HG02571 (cell line): ENCODE measurements around the gene BCL7B.
"Not testable (repeated sequence)": the region's sequence is repeated elsewhere in the genome, so short reads cannot be mapped to it uniquely, and the experiment has no call there.

ENCODE experiments used
- ATAC-seq: cut with Tn5 transposase; IDR thresholded peaks from one replicate; pipeline ENCODE4 v1.9.1; 2021; ENCODE audit warnings: mild to moderate bottlenecking, moderate library complexity; ENCODE audit not compliant: unreplicated experiment

BCL7B gene

DNA sequence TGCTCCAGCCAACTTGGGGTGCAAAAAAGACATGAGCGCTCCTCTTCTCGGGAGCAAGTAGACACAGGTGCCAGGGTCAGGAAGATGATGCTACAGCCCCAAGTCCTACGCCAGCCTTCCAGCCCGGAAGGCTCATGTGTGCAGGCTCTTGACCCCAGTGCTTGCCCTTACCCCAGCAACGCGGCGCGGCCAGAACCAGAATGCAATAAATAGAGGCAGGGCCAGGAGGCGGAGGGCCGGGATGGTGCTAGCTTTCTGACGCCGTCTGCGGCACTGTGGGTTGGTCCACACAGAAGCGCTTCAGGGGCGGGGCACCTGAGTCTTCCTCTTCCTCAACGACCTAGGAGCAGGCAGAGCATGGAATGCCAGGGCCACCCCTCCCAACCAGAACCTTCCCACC is 20.4 kb downstream of the BCL7B start:
- ATAC-seq: no peak

DNA sequence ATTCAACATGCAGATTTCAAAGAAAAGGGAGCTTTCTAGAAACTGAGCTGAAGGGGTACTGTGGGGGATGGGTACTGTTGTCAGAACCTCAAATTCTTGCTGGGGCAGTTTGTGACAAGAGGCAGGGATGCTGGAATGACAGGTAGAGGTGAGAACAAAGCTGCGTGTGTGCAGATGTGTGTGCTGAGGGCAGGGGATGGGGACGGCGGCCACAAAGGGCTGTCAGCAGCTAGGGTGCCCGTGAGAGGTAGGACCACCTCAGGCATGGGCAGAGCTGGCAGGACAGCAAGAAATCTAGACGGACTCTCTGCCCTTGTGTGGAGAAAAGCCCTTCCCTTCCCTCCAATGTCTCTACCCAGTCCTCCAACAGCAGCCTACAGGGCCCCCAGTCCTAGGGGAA is 21.0 kb downstream of the BCL7B start:
- no peak for ATAC-seq

DNA sequence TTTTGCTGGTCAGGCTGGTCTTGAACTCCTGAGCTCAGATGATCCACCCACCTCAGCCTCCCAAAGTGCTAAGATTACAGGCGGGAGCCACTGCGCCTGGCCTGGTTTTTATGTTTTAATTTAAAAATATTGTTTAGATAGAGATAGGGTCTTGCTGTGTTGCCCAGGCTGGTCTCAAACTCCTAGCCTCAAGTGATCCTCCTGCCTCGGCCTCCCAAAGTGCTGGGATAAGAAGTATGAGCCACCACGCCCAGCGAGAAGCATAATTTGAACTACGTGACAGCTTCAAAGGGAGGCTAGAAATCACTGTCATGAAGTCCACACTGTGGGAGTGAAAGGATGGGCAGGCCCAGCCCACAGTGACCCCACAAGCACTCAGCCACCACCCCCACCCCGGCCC is 21.6 kb downstream of the BCL7B start:
- ATAC-seq: not testable (repeated sequence)

DNA sequence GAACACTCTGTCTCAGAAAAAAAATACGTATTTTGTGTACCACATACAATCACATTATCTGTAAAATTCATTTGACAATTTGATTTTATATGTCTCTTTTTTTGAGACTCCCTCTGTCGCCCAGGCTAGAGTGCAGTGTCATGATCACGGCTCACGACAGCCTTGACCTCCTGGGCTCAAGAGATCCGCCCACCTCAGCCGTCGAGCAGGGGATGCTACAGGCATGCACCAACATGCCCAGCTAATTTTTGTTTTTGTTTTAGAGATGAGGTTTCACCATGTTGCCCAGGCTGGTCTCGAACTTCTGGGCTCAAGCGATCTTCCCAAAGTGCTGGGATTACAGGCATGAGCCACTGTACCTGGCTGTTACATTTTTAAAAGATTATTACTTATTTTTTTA is 23.7 kb downstream of the BCL7B start:
- no peak for ATAC-seq

DNA sequence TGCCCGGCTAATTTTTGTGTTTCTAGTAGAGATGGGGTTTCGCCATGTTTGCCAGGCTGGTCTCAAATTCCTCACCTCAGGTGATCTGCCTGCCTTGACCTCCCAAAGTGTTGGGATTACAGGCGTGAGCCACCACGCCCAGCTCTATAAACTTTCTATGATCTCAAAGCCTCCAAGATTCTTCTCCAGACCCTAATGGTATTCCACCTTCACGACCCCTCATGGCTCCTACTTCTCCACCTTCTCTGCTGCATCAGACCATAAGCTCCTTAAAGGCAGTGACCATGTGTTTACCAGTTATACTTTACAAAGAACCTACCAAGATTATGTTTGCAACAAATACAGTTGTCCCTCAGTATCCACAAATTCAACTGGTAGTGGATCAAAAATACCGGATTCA is 25.3 kb downstream of the BCL7B start:
- ATAC-seq: no peak

DNA sequence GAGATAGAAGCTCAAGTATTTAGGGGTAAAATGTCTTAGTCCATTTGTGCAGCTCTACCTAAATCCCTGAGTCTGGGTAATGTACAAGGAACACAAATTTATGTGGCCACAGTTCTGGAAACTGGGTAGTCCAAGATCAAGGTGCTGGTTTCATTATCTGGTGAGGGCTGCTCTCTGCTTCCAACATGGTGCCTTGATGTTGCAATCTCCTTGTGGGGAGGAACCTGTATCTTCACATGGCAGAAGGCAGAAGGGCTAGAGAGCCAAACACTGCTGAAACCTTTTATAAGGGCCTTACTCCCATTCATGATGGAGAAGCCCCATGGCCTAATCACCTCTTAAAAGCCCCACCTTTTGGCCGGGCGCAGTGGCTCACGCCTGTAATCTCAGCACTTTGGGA is 26.7 kb downstream of the BCL7B start:
- no peak for ATAC-seq

DNA sequence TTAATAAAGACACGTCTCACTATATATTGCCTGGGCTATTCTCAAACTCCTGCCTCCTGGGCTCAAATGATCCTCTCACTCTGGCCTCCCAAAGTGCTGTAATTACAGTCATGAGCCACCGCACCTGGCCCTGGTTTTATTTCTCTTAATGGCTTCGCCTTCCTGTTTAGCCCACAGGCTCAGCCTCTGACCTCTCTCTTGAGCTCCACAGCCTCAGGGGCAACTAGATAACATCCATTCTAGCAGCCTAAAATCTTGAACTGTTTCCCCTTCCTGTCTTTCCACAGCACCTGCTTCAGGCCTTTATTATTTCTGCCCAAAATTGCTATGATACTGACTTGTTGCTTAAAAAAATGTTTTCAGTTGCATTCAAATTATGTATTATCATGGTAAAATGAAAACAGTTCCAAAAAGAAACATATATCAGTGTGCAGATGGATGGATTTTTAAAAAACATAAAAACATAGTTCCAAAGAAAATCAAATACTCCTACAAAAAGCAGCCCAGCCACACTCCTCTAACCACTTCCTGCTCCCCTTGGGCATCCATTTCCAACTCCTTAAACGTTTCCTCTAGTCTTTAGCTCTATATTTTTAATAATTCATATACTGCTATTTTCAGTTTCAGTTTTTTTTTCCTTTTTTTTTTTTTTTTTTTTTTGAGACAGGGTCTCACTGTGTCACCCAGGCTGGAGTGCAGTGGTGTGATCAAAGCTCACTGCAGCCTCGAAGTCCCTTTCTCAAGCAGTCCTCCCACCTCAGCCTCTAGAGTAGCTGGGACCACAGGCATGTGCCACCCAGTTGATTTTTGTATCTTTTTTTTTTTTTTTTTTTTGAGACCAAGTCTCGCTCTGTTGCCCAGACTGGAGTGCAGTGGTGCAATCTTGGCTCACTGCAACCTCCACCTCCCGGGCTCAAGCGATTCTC is 30.3 kb downstream of the BCL7B start:
- no peak for ATAC-seq

DNA sequence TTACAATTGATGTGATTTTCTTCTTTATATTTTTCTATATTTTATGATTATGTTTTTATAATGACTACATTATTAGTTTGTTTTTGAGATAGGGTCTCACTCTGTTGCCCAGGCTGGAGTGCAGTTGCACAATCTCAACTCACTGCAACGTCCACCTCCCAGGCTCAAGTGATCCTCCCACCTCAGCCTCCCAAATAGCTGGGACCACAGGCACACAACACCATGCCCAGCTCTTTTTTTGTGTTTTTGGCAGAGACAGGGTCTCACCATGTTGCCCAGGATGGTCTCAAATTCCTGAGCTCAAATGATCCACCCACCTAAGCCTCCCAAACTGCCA is 31.4 kb downstream of the BCL7B start:
- not testable (repeated sequence) for ATAC-seq

DNA sequence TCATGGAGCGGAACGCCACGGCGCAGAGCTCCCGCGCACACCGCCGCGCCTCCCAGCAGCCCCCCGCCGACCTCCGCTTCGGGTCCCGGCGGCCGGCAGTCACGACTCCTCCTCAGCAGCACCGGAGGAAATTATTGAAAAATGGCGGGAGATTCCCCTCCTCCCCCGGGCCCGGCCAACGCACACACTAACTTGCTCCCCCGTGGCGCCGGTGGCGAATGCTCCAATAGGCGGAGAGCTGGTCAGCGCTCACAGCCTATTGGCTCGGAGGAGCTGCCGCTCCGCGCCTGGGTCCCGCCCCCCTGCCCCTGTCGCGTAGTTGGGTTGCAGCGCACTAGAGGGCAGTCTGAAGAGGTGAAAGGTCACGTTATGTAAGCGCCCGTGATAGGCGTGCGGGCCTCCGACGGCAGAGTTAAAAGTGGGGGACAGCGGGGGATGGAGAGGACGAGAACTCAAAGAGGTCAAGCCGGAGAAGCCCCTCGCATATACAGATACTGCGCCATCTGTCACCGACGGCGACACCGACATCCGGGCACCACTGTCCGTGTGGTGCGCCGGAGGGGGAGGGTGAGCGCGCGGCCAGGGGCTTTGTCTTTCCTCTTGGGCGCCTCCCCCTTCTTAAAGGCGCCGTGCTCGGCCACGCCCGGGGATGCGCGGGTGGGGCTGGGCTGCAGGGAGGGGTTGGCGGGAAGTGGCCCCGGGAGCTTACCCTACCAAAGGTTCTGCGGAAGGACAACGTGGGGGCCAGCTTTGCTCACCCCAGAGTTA is 35.2 kb downstream of the BCL7B start, which contains the start of gene BAZ1B:
TSS of gene BAZ1B (minus strand) at position 189 of the 768 bp plus-strand sequence. CDS start 360 bp downstream, outside the sequence.
- ATAC-seq: peak; percentile 87

DNA sequence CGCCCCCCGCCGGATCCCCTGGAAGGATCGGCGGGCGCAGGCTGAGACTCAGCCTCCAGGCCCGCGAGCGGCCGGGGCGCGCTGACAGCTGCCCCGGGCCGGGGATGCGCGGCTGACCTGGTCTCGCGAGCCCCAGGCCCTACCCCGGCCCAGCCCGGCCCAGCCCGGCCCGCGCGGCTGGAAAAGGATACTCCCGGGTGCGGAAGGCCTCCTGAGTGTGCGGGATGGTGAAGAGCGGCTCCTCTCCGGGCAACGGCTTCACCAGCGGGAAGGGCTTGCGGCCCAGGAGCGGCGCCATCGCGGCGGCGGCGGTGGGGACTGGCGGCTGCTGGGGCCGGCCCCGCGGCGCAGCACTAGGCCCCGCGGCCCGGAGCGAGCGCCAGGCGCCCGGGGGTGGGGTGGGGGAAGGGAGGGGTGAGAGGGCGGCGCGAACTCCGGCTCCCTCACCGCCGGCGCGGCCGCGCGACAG is 35.8 kb downstream of the BCL7B start:
- ATAC-seq: peak; percentile 41

DNA sequence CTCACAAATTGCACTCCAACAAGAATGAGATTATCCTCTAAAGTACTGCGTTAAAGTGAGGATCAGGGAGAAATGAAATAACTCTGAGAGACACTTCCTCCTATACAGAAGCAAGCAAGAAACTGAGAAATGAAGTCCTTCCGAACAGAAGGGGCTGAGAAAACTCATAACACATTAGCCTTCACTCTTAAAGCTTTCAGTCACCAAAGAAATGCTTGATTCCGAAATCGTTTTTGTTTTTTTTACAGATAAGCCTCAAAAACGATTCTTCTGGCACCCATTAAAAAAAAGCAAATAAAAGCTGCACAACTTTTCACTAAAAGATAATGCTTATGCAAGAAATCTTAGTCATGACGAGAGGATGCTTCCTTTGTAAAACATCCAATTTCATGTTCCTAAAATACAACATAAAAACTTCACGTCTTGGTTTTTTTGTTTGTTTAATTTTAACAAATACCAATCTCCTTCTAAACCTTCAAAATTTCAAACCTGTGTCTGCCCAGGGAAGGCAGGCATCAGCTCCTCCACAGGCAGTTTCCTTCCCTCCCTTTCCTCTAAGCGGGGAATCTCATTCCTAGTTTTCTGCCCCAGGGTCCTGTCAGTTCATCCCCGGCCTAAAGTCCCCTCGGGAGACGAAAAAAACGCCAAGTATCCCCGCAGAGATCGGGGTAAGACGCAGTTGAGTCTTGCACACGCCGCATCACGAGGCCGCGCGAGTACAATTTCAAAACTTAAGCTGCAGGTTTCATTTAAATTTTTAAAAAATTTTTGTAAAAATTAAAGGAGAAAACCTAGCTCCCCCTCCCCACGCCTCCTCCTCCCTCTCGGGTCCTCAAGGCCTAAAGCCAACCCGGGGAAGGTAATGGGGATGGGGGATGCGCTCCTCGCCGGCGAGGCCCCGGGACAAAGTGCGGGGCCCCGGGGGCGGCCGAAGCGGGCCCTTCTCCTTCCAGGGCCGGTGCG is 36.5 kb downstream of the BCL7B start:
- no peak for ATAC-seq

DNA sequence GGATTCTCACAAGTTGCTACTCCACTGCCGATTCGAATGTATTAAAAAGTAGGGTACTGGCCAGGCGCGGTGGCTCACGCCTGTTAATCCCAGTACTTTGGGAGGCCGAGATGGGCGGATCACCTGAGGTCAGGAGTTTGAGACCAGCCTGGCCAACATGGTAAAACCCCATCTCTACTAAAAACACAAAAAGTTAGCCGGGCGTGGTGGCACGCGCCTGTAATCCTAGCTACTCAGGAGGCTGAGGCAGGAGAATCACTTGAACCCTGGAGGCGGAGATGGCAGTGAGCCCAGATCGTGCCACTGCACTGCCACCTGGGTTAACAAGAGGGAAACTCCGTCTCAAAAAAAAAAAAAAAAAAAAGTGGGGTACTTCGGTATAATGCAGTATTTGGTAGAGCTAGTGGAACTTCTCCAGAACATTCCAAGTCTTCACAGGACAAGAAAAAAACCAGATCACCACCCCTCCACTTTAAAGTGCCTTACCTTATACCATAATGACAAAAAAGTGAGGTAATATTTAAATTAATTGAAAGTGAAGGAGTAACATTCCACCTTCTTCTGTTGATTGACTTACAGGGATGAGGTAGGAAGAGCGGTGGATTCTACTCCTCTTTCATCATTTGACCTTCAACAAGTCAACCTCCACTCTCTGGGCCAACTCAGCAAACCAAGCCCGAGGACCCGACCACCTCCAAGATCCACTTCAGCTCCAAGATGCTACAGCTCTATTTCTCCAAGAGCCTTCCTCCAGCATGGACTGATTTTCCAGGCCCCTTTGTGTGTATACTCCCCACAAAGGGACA is 37.4 kb downstream of the BCL7B start:
- no peak for ATAC-seq

DNA sequence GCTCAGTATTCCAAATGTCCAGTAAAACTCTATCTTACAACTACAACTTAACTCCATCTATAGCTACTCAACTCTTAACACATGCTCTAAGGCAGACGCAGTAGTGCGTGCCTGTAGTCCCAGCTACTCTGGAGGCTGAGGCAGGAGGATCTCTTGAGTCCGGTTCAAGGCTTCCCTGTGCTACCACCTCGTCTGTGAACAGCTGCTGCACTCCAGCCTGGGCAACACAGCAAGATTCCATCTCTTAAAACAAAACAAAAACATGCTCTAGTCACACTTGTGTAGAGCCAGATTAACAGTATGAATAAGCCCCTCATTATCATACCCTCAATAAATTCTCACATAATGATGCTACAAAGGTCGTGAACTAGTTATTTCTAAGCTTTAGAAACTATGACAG is 39.0 kb downstream of the BCL7B start:
- ATAC-seq: no peak

DNA sequence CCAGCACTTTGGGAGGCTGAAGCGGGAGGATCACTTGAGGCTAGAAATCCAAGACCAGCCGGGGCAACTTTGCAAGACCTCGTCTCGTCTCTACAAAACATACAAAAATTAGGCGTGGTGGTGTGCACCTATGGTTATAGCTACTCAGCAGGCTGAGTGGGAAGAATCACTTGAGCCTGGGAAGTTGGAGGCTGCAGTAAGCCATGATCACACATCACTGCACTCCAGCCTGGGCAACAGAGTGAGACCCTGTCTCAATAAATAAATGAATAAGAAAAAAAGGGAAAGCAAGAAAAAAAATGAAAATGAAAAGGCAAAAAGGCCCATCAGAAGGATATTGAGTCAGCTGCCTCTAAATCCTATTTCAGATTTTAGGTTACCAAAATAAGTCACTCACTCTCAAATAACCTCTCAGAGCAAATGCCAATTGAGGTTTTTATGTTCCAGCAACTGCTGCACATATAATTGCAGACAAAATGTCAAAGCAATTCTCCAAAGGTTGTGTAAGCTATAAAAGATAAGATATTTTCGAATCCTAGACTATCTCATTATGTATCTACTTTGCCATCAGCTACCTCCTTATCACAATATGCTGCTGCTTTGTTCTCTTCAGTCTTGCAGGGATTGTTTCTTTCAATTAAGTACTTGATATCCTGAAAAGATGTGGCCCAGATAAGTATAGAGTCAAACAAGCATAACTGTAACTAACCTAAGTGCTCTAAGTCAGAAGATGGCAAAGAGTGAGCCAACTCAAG is 40.1 kb downstream of the BCL7B start:
- ATAC-seq: no peak

DNA sequence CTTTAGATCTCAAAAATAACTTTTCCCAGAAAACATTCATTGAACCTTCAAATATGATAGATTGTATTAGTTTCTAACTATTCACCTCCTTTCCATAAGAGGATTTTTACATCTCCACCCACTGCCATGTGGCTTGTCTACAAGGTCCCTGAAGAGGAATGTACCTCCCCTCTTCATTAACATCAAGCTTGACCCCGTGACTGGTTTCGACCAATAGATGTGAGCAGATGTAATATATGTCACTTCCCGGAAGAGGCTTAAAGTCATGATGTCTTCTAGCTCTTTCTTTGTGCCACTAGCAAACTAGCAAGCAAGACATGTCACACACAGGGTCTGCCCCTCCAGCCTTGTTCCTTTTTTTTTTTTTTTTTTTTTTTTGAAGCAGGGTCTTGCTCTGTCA is 42.3 kb downstream of the BCL7B start:
- ATAC-seq: no peak

DNA sequence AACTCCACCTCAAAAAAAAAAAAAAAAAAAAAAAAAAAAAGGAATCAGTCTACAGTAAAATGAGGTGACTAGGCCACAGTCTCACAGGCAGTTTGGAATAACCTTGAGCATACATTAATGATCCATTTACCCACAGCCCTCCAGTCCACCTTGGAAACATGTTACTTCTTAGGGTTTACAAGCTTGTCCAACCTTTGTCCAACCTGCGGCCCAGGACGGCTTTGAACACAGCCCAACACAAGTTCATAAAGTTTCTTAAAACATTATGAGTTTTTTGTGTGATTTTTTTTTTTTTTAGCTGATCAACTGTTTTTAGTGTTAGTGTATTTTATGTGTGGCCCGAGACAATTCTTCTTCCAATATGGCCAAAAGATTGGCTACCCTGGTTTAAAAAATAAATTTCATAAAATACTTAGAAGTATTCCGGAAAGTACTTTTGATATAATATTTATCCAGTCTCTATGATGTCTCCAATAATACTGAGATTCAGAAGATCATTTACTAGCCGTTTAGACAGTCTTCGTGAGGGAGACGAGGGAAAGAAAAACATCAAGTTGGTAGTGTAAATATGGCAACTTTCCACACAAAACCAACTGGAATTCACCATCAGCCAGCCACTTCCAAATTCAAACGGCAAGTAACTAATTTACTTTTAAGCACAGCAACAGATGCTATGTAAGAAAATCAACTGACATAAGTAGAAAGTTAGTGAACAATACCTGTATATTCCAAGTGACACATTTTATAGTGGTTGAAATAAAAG is 45.3 kb downstream of the BCL7B start:
- no peak for ATAC-seq

DNA sequence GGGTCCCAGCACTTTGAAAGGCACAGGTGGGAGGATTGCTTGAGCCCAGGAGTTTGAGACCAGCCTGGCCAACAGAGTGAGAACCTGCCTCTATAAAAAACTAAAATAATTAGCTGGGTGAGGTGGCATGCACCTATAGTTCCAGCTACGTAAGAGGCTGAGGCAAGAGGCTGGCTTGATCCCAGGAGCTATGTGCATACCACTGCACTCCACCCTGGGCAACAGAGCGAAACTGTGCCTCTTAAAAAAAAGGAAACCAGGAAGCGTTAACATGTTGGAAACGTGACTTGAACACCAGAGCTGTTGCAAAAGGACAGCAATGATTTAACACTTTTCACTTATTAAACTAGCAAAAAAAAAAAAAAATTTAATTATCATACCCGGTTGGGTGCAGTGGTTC is 48.0 kb downstream of the BCL7B start:
- no peak for ATAC-seq

DNA sequence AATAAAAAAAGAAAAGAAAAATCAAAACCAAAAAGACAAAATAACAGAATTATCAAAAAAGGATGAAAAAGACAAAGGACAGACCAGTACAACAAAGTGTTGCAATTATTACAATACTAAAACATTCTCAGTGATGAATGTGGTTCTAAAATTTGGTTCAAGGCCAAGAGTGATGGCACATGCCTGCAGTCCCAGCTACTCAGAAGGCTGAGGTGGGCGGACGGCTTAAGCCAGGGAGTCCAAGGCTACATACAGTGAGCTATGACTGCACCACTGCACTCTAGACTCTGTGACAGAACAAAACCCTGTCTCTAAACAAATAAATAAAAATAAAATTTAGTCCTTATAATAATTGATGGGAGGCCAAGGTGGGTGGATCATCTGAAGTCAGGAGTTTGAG is 49.9 kb downstream of the BCL7B start:
- no peak for ATAC-seq

DNA sequence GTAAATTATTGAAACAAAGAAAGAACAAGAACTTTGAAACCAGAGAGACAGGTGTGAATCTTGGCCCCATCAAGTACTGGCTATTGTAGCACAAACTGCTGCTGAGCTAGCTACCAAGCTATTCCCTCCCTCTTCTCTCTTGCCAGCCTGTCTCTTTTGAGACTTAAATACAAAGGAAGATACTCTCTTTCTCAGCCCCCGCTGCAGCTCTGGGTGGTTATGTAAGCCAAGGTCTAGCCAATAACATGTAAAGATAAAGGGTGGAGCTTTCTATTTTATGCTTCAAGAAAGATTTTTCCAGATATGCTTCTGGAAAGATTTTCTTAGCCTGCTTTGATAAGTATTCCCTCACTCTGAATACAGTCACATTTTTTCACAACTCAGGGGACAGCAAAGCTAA is 52.6 kb downstream of the BCL7B start:
- no peak for ATAC-seq
